Suprapubic skin (tissue), 4 donors: ENCODE results near the gene VPS39.

Source experiments
- POLR2A ChIP-seq, 2 donors: fragments of 450-650 bp; IDR thresholded peaks; one replicate each; pipeline ENCODE4 v1.6.1; 2017; ENCODE audit warnings: antibody characterized with exemption in 2 of 2, mild to moderate bottlenecking in 2 of 2, moderate library complexity in 2 of 2
- POLR2AphosphoS5 ChIP-seq, 3 donors: sonication (generic); formaldehyde crosslinking; IDR thresholded peaks; one replicate each; pipeline ENCODE4 v1.6.1; 2017; ENCODE audit warnings: antibody characterized with exemption in 3 of 3
- TF ChIP-seq, protein P1 (sequence below), 2 donors: fragments of 200-600 bp in 1 of 2; fragments of 450-650 bp in 1 of 2; sonication (generic) in 1 of 2; IDR thresholded peaks; one replicate each; pipeline ENCODE4 v1.5.1; 2016 to 2019; ENCODE audit warnings: antibody characterized with exemption in 2 of 2, mild to moderate bottlenecking in 1 of 2, moderate library complexity in 1 of 2

DNA sequence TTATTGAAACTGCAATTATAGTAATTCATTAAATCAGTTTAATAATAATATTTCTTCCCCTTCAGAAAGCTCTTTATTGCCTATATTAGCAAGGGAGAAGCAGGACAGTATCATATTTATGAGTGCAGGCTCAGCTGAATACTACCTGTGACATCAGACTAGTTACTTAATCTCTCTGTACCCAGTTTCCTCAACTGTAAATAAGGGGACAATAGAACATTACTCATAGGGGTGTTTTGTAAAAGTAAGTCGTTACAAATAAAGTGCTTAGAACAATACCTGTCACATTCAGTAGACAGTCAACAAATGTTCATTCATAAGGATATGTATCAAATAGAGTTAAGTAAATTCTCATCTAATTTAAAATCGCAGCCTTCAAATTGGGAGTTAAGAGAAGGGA is 12.1 kb upstream of the VPS39 start:
- TF ChIP-seq, protein P1, sequence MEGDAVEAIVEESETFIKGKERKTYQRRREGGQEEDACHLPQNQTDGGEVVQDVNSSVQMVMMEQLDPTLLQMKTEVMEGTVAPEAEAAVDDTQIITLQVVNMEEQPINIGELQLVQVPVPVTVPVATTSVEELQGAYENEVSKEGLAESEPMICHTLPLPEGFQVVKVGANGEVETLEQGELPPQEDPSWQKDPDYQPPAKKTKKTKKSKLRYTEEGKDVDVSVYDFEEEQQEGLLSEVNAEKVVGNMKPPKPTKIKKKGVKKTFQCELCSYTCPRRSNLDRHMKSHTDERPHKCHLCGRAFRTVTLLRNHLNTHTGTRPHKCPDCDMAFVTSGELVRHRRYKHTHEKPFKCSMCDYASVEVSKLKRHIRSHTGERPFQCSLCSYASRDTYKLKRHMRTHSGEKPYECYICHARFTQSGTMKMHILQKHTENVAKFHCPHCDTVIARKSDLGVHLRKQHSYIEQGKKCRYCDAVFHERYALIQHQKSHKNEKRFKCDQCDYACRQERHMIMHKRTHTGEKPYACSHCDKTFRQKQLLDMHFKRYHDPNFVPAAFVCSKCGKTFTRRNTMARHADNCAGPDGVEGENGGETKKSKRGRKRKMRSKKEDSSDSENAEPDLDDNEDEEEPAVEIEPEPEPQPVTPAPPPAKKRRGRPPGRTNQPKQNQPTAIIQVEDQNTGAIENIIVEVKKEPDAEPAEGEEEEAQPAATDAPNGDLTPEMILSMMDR (IDR thresholded peaks at IDR 0.05): no peak
- no peak for TF ChIP-seq POLR2AphosphoS5 (IDR thresholded peaks at IDR 0.05)
- TF ChIP-seq POLR2A (IDR thresholded peaks at IDR 0.05): no peak
